ENCODE measurements around the gene ADISSP.
A peak's percentile ranks its signal among the peaks of the same experiment; 100 is the strongest.

The ADISSP gene

GRCh38 chr20:3753501-3754275, 13.9 kb downstream of the ADISSP start:
- DNase-seq: no peak

DNA sequence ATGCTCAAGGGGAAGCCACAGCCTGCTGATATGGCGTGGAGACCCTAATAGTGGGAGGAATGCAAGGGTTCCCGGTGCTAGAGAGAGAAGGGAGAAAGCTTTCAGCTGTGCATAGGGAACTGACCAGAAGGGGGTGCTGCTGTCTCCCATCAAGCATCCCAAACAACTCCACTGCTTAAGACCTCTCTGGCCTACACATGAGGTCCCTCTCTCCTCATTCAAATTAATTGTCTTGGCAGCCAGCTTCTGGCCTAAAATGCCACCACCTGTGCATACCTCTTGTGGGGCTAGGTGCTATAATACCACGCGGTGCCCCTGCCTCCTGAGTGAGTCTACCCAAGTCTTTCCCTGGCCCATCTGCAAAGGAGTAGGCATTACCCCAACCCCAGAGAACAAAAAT, 14.5 kb downstream of the ADISSP start:
- peak; percentile 27 for DNase-seq

DNA sequence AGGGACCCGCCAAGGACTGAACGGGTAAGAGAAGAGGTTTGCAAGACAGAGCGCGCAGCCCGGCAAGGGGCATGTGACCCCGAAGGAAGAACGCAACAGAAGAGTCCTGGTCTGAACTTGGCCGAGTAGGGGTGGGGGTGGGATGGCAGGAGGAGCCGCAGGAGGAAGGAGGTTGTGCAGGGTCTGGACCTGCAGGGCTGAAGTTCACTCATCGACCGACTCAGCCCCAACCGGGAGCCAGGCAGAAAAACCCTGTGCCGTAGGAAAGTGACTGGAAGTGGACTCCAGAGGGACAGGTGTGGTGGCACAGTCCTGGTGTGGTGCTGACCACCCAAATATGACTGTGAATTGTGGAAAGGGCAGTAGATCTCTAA, 15.2 kb downstream of the ADISSP start:
- no peak for DNase-seq

DNA sequence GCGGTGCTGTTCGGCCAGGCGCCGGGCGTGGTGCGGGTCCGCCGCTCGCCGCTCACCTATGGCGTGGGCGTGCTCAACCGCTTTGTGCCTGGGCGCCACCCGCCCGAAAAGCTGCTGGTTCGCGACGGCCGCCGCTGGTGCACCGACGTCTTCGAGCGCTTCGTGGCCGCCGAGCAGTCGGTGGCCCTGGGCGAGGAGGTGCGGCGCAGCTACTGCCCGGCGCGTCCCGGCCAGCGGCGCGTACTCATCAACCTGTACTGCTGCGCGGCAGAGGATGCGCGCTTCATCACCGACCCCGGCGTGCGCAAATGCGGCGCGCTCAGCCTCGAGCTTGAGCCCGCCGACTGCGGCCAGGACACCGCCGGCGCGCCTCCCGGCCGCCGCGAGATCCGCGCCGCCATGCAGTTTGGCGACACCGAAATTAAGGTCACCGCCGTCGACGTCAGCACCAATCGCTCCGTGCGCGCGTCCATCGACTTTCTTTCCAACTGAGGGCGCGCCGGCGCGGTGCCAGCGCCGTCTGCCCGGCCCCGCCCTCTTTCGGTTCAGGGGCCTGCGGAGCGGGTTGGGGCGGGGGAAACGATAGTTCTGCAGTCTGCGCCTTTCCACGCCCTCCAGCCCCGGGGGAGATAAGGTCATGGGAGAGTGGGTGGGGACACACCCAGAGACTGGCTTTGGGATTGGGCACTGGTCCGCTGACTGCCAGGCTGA, 15.7 kb downstream of the ADISSP start:
- DNase-seq: peak; percentile 61

DNA sequence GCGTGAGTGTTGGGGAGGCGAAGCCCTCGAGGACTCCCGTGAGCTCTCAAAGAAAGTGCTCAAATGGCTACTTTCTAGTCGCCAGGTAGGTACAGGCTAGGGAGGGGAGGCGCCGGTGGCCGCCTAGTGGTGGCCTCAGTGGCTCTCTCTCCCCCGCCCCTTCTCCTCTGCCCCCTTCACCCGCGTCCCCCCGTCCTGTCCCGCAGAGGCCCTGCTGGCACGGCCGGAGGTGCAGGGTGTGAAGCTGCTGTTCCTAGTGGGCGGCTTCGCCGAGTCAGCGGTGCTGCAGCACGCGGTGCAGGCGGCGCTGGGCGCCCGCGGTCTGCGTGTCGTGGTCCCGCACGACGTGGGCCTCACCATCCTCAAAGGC, 16.3 kb downstream of the ADISSP start:
- DNase-seq: no peak

GRCh38 chr20:3749689-3750531, 17.6 kb downstream of the ADISSP start:
- DNase-seq: peak; percentile 5

DNA sequence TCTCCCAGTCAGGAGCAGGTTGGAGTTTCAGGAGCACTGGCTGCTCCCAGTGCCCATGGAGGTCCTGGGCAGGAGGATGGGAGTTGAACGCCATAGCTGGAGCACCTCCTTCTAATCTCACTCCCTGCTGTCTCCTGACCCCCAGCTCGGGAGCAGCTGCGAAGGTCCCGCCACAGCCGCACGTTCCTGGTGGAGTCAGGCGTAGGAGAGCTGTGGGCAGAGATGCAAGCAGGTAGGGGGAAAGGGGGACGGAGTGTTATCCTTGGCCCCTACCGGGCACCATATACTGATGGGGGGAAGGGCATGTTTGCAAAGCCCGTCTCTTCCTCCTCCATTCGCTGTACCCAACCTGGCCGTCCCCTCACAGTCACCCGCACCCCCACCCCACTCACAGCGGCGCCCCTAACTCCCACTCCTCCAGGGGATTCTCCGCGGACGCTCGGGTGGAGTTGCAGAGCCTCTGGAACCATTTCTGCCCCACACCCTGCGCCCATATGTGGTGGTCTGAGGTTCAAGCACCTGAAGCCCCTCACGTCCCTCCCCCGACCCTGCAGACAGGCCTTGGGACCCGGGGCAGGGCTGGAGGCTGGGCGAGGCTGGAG, 18.4 kb downstream of the ADISSP start:
- no peak for DNase-seq

- no peak for DNase-seq
These were observed 19.5 kb downstream of the ADISSP start for GRCh38 chr20:3748073-3748472.

DNA sequence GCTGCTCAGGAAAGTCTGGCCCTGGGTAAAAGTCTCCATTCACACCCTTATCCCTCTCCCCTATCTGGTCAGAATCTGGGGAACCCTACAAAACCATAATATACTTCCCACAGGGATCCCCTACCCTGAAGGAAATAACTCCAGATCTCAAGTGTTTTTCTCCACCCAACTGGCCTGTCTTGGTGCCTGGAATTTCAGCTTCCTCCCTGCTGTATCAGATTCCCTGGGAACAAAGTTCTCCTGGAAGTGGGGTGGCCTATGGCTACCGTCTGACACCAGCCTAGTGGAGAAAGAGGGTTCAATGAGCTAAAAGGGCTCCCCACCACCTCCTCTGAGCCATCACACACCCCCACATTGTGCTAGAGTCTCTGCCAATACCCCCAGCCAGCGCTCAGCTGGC, 20.1 kb downstream of the ADISSP start:
- no peak for DNase-seq

GRCh38 chr20:3745686-3746173, 21.8 kb downstream of the ADISSP start:
- no peak for DNase-seq

GRCh38 chr20:3744806-3745685, 22.5 kb downstream of the ADISSP start:
- DNase-seq: peak; percentile 74

DNA sequence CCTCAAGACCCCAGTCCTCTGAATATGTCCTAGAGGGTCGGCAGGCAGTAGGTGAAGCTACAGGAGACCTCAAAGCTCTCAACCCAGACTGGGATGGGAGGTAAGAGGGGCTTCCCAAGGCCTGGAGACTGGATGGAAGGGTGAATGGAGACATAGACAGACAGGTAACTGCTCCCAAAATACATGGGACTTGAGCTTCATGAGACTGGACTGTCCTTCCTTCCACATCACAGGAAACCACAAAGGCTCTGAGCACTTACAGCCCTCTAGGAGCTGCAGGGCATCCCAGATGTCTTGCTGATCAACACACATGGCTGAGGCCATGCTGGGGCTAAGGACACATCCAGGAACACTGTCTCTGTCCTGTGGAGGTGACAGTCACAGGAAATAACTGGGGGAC, 23.5 kb downstream of the ADISSP start:
- no peak for DNase-seq

GRCh38 chr20:3743251-3743650, 24.3 kb downstream of the ADISSP start:
- no peak for DNase-seq

- DNase-seq: no peak
These were observed 25.6 kb downstream of the ADISSP start for GRCh38 chr20:3741836-3742458.

- no peak for DNase-seq
These were observed 26.8 kb downstream of the ADISSP start for GRCh38 chr20:3740615-3741301.

GRCh38 chr20:3739926-3740451, 27.6 kb downstream of the ADISSP start:
- DNase-seq: no peak

DNA sequence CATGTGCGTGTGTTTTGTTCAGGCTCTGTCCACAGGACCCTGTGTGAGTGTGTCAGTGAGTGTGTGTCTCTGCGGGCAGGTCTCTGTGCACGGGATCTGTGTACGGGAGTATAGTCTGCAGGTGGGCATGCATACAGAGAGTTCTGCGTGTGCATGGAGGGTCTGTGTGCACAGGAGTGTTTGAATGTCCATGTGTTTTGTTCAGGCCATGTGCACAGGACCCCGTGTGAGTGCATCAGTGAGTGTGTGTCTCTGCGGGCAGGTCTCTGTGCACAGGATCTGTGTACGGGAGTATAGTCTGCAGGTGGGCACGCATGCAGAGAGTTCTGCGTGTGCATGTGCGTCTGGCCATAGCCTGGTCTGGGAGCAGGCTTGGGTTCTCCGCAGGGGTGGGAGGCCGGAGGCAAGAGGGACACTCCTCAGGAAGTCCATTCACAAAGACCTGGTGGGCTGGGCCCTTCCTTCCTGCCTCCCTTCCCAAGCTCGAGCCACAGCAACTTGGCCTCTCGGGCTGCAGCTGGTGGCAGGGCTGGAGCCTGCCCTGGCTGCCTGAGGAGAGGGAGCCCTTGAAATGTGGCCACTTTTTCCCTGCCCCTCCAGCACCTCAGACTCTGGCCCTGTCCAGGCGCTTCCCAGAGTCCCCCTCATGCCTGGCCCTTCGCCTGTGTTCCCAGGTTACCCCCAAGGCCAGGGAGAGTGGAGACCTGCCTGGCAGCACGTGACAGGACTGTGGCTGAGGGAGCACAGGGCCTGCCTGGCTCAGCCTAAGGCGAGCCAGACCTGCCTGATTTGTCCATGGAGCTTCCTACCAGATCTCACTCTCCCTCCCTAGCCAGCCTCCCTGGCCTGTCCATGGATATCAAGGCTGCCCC, 28.3 kb downstream of the ADISSP start:
- DNase-seq: no peak

DNA sequence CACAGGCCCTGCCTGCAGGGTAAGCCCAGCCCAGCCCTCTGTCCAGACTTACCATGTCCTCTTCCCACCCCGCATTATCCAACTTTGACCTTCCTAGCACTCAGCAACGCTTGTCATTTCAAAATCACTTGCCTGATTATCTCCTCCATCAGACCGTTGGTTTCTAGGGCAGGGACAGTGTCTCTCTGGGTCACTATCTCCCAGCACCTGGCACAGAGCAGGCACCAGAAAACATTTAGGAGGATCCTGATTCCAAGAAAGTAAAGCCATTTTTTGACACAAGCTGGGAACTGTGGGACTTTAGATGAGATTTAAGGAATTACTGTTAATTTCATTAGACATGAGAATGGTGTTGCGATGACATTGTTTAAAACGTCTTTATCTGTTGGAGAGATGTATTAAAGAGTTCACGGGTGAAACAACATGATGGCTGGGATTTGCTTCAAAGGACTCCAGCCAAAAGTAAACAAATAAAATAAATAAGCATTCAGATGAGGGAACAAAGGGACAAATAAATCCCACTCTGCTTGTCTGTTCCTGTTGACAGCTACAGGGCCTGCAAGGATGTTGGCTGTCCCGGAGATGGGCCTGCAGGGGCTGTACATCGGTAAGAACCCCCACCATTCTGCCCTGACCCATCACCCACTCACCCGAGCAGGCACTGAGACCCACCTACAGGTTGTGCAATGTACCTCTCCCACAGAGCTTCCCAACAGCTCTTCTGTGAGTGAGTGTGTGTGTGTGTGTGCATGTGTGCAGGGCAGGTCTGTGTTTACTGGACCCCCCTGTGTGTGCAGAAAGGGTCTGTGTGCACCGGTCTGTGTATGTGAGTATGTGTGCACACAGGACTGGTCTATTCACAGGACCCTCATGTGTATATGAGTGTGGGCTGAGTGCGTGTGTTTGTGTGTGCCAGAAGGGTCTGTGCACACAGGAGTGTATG, 29.2 kb downstream of the ADISSP start:
- DNase-seq: no peak
